HUES64 (cell line): ENCODE results near the gene GBGT1.

ENCODE experiments used
- H3K27ac ChIP-seq: 2 replicates; pipeline ENCODE4 v1.7.0; 2013; ENCODE audit warnings: low read depth, low read length, inconsistent platforms
- H3K27me3 ChIP-seq: 2 replicates; pipeline ENCODE4 v1.6.1; 2013; ENCODE audit warnings: mild to moderate bottlenecking, low read length; ENCODE audit not compliant: insufficient read depth
- H3K36me3 ChIP-seq: 2 replicates; pipeline ENCODE4 v1.6.1; 2013; ENCODE audit warnings: mild to moderate bottlenecking, low read length; ENCODE audit not compliant: insufficient read depth
- H3K4me1 ChIP-seq: 2 replicates; pipeline ENCODE4 v1.6.1; 2013; ENCODE audit warnings: mild to moderate bottlenecking, low read length, moderate library complexity; ENCODE audit not compliant: insufficient read depth
- H3K4me3 ChIP-seq: 2 replicates; pipeline ENCODE4 v1.5.1; 2013; ENCODE audit warnings: mild to moderate bottlenecking, low read length, moderate library complexity
- H3K9ac ChIP-seq: 2 replicates; pipeline ENCODE4 v1.6.1; 2013; ENCODE audit warnings: mild to moderate bottlenecking, low read depth, low read length
- H3K9me3 ChIP-seq: 2 replicates; pipeline ENCODE4 v1.6.1; 2013; ENCODE audit warnings: low read depth, low read length; ENCODE audit not compliant: insufficient read depth
- WGBS: fragments of 150-250, 120-280 bp; methylation state at CpG from one replicate; pipeline ENCODE4 v1.1.7; 2013; ENCODE audit warnings: missing lambda C conversion rate; 5-methylcytosine and 5-hydroxymethylcytosine counted together

Gene GBGT1

GRCh38 chr9:133115604-133116345 lies 47.9 kb downstream of the GBGT1 start:
- H3K27me3 ChIP-seq: peaks cover 21% of the 10 kb centered on the region
- peaks cover 14% of the 10 kb centered on the region; the same call in 1 of the 2 replicates for H3K4me1 ChIP-seq
- 88% methylated on average over 32 of the region's 32 CpGs for WGBS
- H3K36me3 ChIP-seq: peaks cover 2% of the 10 kb centered on the region; the same call in 1 of the 2 replicates
- no peak overlapping the region for H3K27ac ChIP-seq
- H3K4me3 ChIP-seq: no peak overlapping the region
- H3K9ac ChIP-seq: no peak overlapping the region
- H3K9me3 ChIP-seq: no peaks in the 10 kb centered on the region

- 89% methylated on average over 19 of the region's 19 CpGs for WGBS
- H3K27ac ChIP-seq: no peak overlapping the region
- peaks cover 13% of the 10 kb centered on the region; the same call in 1 of the 2 replicates for H3K4me1 ChIP-seq
- no peak overlapping the region for H3K4me3 ChIP-seq
- no peak overlapping the region; the same call in 1 of the 2 replicates for H3K9ac ChIP-seq
- peaks cover 3% of the 10 kb centered on the region for H3K36me3 ChIP-seq
- peaks cover 20% of the 10 kb centered on the region for H3K27me3 ChIP-seq
- H3K9me3 ChIP-seq: no peaks in the 10 kb centered on the region
Observed at GRCh38 chr9:133114886-133115603, 48.7 kb downstream of the GBGT1 start.

GRCh38 chr9:133113949-133114885 lies 49.5 kb downstream of the GBGT1 start:
- Histone ChIP-seq H3K27me3 (peaks cover 12% of the 10 kb centered on the region), H3K4me3 (no peak overlapping the region), H3K4me1 (peaks cover 7% of the 10 kb centered on the region; the same call in 1 of the 2 replicates), H3K27ac (no peak overlapping the region), H3K9me3 (no peaks in the 10 kb centered on the region), H3K36me3 (peaks cover 11% of the 10 kb centered on the region), H3K9ac (no peak overlapping the region; the same call in 1 of the 2 replicates)
- WGBS: 80% methylated on average over 20 of the region's 20 CpGs

GRCh38 chr9:133113163-133113948 lies 50.4 kb downstream of the GBGT1 start:
- H3K27ac ChIP-seq: no peak overlapping the region
- WGBS: 91% methylated on average over 19 of the region's 19 CpGs
- no peak overlapping the region for H3K9ac ChIP-seq

GRCh38 chr9:133112663-133113026 lies 51.1 kb downstream of the GBGT1 start:
- Histone ChIP-seq H3K4me1 (no peaks in the 10 kb centered on the region), H3K9me3 (no peaks in the 10 kb centered on the region), H3K9ac (no peak overlapping the region), H3K36me3 (peaks cover 22% of the 10 kb centered on the region), H3K4me3 (no peak overlapping the region), H3K27ac (no peak overlapping the region), H3K27me3 (no peaks in the 10 kb centered on the region)
- WGBS: 92% methylated on average over 7 of the region's 7 CpGs

More at GRCh38 chr9:133113163-133113948, 50.4 kb downstream of the GBGT1 start:
- Histone ChIP-seq H3K4me3 (no peak overlapping the region), H3K4me1 (no peaks in the 10 kb centered on the region), H3K9me3 (no peaks in the 10 kb centered on the region), H3K27me3 (peaks cover 4% of the 10 kb centered on the region; the same call in 1 of the 2 replicates), H3K36me3 (peaks cover 15% of the 10 kb centered on the region)

- Histone ChIP-seq H3K9ac (no peak overlapping the region), H3K9me3 (no peaks in the 10 kb centered on the region), H3K27ac (no peak overlapping the region), H3K4me1 (no peaks in the 10 kb centered on the region), H3K36me3 (peaks cover 28% of the 10 kb centered on the region), H3K4me3 (no peak overlapping the region), H3K27me3 (no peaks in the 10 kb centered on the region)
- 92% methylated on average over 30 of the region's 30 CpGs for WGBS
Observed at GRCh38 chr9:133111808-133112662, 51.7 kb downstream of the GBGT1 start.

- WGBS: 84% methylated on average over 18 of the region's 18 CpGs
- H3K9ac ChIP-seq: no peak overlapping the region
- H3K27me3 ChIP-seq: no peaks in the 10 kb centered on the region
- H3K36me3 ChIP-seq: peaks cover 40% of the 10 kb centered on the region
- H3K27ac ChIP-seq: no peak overlapping the region
- no peak overlapping the region for H3K4me3 ChIP-seq
- H3K9me3 ChIP-seq: no peaks in the 10 kb centered on the region
- no peaks in the 10 kb centered on the region for H3K4me1 ChIP-seq
Observed at GRCh38 chr9:133109931-133110650, 53.6 kb downstream of the GBGT1 start.

- no peaks in the 10 kb centered on the region for H3K9me3 ChIP-seq
Observed at GRCh38 chr9:133108794-133109641, 54.7 kb downstream of the GBGT1 start.

More at GRCh38 chr9:133108794-133109641, 54.7 kb downstream of the GBGT1 start:
- H3K36me3 ChIP-seq: peaks cover 40% of the 10 kb centered on the region
- 92% methylated on average over 19 of the region's 19 CpGs for WGBS
- no peak overlapping the region for H3K9ac ChIP-seq
- H3K4me3 ChIP-seq: no peak overlapping the region
- no peaks in the 10 kb centered on the region for H3K4me1 ChIP-seq
- no peak overlapping the region for H3K27ac ChIP-seq
- no peaks in the 10 kb centered on the region for H3K27me3 ChIP-seq
